Measurements from ENCODE around the gene GCNT3.

Gene GCNT3

DNA sequence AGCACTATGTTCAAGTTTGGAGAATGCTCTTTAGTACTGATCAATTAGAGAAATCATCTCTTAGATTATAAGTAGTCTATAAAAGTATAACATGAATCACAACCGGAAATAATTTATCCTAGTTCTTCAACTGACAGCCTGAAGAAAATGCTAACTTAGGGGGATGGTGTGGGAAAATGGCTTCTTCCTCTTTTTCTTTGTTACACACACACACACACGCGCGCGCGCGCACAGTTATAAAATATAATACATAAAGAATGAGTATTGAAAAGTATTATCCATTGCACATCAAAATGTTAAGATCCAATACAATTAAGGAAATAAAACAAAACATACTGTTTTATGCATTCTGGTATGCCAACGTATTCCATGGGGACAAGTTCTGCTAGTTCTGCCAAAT, 57.0 kb downstream of the GCNT3 start:
- Histone ChIP-seq H3K36me3 (ENCODE audit: control insufficient read depth, insufficient read depth, low read length) (peaks cover 14% of the 10 kb centered on the region), H3K4me1 (ENCODE audit: control insufficient read depth, insufficient read depth, low read length) (no peaks in the 10 kb centered on the region), H3K9ac (ENCODE audit: low read length) (no peak overlapping the region), H3K4me3 (ENCODE audit: low read length) (no peak overlapping the region), H3K27me3 (ENCODE audit: control insufficient read depth, insufficient read depth, low read length) (no peaks in the 10 kb centered on the region), H3K27ac (ENCODE audit: low read depth, low read length) (no peak overlapping the region)

Data from rectal smooth muscle tissue (tissue), 1 donor.